ELR (cell line): ENCODE results near the gene RPTN.
A peak's percentile ranks its signal among the peaks of the same experiment; 100 is the strongest.

Experiments
- DNase-seq: peaks from one replicate; pipeline ENCODE4 v3.0.0-alpha.2; 2015; ENCODE audit warnings: low read depth

The RPTN gene

DNA sequence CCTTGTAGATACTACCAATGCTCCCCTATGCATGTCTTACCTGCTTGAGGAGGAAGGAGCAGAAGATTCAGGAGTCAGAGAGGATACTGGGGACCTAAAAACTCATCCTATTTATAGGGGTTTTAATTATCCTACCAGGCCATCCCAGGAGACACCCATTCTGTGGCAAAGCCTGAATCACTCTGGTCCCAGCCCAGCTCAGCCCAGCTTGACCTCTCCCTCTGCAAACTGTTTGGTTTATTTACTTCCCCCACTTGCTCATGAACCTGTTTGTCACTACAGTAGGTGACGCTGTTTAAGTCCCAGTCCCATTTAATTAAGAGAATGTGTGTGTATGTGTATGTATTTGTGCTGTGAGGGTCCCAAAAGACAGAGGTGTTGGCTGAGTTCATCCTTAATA lies at the start of gene RPTN:
Gene RPTN, minus strand, starts transcription at position 85 of the 400 bp plus-strand sequence. CDS start 1,339 bp downstream, outside the sequence.
- DNase-seq = no peak

- DNase-seq = no peak
These were observed 40.0 kb upstream of the RPTN start for GRCh38 chr1:152198982-152199381.

DNA sequence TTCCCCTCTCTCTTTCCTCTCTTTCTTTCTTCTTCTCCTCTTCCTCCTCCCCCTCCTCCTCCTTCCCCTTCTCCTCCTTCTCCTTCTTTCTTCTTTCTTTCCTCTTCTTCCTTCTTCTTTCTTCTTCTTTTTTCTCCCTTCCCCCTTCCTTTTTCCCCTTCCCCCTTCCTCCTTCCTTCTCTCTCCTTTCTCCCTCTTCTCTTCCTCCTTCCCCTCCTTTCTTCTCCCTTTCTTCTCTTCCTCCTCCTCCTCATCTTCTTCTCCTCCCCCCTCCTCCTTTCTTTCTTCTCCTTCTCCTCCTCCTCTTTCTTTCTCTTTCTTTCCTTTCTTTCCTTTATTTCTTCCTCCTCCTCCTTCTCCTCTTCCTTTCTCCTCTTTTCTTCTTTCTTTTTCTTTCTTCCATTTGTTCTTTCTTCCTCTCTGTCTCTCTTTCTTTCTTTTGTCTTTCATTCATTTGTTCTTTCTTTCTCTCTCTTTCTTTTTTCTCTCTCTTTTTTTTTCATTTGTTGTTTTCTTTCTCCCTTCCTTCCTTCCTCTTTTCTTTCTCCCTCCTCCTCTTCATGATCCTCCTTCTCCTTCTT lies 38.4 kb upstream of the RPTN start:
- no peak for DNase-seq

DNA sequence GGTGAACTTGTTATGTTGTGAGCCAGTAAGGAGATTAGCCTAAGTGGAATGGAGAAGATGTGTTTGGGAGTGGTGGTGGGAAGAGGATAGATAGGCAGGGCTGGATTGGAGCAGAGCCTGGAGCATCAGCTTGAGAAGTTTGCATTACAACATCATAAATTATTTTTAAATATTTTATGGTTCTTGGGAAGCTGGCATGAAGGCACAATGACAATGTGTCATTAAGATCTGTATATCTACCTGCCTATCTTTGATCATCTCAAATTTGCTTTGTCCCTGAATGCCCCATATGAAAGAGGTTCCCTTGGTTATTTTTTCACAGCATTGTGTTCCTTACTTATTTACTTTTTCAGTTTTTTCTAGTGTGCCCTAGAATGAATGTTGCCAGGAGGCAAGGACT lies 32.7 kb upstream of the RPTN start:
- DNase-seq = no peak

- no peak for DNase-seq
These were observed 32.2 kb upstream of the RPTN start for GRCh38 chr1:152191260-152191659.

- DNase-seq = peak; percentile 48
These were observed 31.6 kb upstream of the RPTN start for GRCh38 chr1:152190589-152190988.

DNA sequence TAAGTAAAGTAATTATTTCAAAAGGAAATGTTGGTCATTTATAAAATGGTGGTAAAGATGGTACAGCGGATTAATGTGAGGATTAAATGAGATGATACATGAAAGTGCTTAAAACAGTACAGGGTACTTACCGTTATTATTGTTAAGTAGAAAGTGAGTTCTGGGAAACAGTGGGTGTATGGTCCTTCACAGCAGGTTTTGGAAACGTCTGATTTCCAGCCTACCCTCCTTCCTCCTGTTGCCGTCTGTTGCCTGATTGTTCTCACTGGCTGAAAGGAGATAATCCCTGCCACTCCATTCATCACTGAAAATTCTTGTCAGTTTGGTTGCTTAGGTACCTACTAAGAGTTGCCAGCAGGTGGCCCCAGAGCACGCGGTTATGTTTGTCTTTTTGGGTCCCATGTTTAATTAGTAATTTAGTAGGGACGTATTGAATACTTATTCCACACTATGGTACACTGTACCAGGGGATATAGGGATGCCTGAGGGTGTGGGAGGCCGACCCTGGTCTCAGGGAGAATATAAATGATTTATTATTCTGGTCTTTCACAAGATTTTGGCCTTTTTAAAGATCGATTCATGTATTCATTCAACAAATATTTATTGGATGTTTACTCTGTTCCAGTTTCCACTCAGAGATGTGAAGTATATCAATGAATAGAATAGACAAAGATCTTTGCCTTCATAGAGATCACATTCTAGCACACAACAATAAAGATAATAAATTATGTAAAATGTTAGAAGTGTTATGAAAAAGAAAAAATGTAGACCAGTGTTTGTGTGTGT lies 30.8 kb upstream of the RPTN start:
- peak; percentile 80 for DNase-seq

DNA sequence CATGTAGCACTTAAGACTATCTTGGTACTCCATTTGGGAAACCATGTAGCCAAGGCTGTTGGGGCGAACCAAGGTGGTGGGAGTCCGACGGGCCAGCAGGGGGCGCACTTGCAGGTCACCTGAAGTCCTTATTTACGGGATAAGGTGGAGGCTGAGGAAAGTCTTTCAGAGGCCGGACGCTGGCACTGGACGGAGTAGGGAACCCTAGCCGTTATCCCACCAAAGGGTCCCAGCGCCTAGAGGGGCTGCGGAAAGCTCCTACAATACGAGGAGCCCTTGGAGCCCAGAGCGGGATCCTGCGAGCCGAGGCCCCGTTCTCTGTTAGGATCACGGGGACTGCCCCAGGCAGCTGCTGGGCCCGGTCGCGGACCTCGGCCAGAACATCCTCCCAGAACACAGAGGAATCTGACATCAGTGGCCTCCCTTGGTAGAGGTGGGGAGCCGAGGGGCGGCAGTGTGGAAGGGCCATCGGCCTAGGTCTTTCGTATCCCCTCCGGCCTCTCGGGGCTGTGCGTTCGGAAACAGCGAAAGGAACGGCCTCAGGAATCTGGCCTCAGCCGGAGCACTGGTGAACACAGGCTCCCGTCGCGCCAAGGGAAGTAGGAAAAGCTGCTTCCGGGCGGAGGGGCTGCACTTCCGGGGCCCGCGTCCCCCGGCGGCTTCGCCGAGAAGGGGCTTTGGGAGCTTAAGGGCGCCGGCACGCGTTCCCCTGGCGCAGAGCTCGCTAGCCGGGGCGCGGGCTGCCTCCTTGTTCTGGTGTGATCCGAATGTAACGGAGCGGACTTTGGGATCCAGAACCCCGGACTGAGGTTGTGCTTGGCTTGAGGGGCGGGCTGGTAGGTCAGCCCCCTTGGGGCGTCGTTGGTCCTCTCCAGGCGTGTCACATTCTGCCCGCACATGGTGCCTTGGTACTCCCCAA lies 29.9 kb upstream of the RPTN start:
- peak; percentile 72 for DNase-seq

GRCh38 chr1:152186556-152187285 lies 27.7 kb upstream of the RPTN start:
- no peak for DNase-seq

DNA sequence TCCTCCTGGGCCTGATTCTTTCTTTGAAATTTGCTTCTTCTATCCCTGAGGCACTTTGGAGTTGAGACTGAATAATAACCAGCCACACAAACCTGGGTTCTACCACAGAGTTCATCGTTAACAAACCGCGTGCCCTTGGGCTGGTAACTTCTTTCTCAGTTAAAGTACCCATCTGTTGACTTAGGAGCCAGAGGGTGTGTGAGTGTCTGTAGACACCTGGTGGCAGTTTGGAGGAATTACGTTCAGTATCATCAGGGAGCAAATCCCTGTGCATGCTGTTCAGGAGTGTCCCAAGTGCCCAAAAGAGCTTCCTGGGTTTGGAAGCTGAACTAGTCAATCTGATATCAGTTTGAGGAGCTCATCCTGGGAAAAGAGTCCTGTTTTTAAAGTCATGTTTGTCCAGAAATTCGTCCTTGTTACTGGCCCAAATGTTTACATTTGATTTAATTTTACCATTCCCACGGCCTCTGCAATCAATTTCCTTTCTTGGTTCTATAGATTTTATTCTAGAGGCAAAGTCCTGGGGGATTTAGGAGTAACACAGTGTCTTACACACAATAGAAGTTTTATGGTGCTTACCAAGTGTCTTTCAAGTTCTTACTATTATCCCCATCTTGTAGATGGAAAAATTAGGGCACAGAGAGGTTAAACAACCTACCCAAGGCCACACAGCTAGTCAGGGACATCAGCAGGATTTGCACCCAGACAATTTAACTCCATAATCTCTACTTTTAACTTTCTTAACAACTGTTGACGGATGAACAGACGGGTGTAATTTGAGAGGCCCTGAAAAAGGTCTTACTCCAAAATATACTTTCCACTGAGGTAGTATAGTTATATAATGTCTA lies 26.7 kb upstream of the RPTN start:
- peak; percentile 83 for DNase-seq

DNA sequence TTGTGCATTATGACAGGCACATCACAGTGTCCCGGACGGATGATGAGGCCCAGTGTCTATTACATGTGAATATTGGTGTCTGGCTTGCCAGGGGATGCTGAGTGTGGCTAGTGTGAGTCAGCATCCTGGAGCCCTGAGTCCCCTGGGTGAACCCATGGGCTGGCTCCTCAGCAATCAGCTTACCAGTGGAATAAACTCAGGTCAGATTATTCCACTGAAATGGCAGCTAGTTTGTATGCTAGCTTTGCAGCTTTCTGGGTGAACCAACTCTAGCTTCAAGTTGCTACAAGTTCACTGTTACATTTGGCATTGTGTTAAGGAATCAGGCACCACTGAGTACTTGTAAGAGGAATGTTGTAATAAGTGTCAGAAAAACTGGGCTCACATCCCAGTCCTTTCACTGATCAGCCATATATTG lies 23.9 kb upstream of the RPTN start:
- peak; percentile 91 for DNase-seq

DNA sequence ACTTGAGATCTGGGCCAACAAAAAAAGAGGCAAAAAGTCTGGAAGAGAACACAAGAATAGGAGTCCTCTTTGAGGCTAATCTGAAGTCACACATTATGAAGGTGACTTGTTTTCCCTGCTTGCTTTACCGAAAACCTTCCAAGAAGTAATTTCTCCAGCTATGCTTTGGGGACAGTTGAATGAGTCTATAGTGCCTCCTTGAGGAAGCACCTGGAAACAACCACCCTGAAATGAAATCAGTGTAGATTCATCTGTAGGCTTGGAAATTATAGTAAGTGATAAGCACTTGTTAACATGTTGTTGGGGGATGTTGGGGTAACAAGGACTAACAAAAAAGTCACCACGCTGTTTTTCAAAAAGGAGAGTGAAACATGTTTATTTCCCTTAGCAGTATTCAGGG lies 23.4 kb upstream of the RPTN start:
- DNase-seq = peak; percentile 57

DNA sequence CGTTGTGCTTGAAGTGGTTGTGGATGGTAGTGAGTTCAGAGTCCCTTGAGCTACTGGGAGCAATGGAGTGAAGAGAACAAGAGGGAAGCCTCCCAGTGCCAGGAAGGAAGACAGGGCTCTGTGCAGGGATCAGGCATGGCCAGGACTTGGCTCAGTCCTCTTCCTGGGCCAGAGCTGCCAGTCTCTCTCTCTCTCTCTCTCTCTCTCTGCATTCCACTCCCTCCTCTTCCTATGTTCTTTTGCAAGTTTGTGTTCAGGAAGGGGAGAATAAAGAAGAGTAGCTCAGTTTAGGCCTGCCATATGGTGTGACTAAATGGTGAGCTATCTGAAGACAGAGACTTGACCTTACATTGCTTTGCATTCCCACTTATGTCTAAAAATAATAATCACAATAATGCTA lies 20.5 kb upstream of the RPTN start:
- peak; percentile 16 for DNase-seq

DNA sequence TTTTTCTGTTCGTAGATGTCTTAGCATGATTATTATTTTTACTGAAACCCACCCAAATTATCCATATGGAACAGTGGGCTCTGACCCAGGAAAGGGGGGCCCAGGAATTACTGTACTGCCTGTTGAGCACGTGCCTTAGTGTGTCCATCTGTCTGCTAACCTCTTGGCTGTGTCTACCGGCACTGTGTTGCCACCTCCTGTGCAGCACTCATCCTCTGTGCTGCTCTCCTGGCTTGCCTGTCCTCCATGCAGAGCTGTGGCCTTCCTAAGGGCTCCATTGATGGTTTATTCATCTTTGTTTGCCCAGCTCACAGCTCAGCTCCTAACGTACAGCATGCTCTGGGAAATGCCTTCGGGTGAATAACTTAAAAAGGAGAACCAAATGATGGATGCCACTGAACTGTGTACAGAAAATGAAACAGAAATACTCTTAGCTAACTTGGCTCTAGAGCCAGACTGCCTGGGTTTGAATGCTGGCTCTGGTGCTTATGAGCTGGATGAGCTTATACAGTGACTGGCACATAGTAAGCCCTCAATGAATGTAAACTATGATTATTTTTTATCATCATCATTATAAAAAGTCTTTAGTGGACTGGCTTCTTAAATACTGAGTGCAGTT lies 11.4 kb upstream of the RPTN start:
- no peak for DNase-seq

DNA sequence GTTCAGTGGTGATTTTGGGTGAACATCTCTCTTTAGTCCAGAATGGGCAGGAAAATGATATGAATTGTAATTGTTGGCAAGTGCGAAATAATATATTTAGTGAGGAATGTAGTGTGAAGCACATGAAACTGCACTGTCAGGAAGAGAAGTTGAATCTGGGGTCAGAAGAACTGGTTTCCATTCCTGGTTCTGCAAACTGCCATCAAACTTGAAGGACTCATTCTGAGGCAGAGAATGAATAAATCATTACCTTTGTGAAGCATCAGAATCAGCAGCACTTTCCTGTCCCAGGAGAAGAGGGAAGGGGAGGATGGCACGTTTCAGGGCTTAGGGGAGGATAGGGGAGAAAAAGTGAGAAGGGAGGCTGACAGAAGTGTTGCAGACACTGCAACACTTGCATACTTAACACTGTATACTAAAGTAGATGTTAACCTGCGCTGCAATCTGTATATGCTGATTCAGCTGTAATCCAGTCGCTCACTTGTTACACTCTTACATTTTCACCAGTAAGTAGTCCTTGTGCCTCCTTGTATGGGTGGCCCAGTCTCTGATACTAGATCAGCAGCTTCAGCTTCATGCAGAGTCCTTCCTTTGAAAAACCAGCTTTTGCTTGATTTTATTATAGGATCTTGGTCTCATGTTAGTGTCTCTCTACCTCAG lies 10.5 kb upstream of the RPTN start:
- no peak for DNase-seq

DNA sequence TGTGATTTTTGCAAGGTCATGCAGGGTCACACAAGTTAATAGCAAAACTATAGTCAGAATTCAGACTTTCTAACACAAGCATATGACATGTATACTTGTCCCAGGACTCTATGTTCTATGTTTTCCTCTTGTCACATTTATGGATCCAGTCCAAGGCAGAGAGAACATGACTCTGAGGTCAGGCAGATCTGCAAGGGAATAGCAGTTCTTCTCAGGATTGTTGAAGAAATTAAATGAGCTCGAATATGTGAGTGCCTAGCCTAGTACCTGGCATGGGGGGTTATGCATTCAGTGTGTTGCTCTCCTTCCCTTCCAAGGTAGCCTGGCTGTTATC lies 9.5 kb upstream of the RPTN start:
- no peak for DNase-seq

DNA sequence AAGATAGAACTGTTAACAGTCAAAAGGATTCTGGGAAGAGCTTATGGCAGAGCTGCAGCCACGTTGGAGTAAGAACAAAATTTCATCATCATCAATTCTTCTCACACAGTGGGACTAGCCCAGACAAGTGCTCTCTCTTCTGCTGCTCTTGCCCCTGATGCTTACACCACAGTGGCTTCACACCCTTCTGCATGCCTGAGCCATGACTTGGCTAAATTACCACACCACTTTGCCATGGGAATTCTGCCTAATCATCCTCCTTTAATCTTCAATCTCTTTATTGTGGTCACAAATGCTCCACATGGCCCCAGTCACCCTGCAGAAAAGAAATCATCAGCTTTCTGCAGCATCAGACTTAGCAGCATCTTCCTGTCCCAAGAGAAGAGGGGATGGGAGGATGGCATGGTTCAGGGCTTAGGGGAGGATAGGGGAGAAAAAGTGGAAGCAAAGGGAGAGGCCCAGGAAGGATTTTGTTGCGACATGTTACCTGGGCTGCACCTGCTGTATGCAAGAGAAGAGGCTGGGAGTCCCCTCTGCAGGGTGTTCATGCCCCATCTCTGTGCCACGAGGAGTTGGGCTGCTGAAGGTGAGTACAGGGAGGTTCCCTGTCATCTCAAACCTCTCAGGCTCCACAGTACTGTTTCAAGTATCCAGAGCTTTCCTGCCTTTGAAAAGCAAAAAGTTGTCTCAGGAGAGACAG lies 9.0 kb upstream of the RPTN start:
- DNase-seq = peak; percentile 87

DNA sequence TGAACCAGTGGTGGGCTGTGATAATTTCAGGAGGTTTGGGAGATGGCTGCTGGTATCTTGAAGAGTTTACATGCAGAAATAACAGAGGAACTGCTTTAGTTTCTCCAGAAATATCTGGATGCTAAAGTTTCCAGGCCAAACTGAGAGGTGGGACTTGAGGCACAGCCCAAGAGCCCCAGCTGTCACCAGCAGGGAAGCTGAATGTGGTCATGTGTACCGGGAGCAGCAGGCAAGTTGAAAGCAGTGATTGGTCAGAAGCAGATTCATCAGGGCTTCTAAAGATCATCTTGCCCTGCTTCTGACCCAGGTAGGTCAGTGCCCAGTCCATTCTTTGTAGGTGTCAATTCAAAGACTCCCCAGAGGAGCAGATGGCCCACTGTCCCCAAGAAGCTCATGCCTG lies 7.9 kb upstream of the RPTN start:
- DNase-seq = no peak

DNA sequence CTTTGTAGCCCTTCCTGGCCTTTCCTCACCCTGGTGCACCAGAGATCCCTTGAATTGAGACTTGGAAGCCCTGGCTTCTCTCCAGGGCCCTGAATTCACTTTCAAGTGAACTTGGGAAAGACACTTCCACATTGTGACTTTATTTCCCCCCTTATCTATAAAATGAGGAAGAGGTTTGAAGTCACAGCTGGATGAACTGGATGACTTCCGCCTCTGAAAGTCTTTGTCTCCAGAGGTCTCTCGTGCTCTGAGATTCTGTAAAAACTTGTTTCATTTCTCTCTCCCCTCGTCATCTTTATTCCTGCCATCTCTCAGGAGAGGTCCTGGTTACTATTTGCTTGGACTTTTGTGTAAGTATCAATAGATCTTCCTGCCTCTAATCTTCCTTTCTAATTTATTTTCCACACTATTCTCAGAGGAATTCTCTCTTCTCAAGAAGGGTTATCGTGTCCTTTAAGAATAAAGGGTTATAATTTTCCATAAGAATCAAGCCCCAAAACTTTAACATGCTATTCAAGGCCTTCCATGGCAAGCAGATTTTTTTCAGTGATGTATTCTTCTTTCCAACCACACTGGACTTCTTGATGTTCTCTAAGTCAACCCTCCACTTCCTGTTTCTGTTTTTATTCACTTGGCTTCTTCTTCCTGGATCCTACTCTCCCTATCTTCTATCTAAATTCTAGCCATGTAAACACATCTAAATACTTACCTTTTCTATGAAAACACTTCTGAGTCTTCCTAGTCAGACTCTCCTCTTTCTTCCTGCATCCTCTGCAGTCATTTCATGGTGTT lies 6.5 kb upstream of the RPTN start:
- no peak for DNase-seq
